HepG2 (cell line): Measurements from ENCODE around the gene PDYN. TPM values are rescaled to one million over a fixed set of nuclear protein-coding genes. Genes with fewer than 3 reads are reported as not detected.
A peak's percentile ranks its signal among the peaks of the same experiment; 100 is the strongest.

ENCODE experiments used
- CBX2 ChIP-seq, 2 experiments: fragments of 200-600 bp in 1 of 2; sonication (generic); formaldehyde crosslinking in 1 of 2; IDR thresholded peaks; 2 replicates each; pipeline versions ENCODE4 v1.7.0 to v1.8.1; 2018 to 2022; ENCODE audit warnings: low read depth in 2 of 2, low read length in 1 of 2, mild to moderate bottlenecking in 1 of 2, missing genetic modification reagents in 1 of 2
- CBX5 ChIP-seq: sonication (generic); formaldehyde crosslinking; IDR thresholded peaks from 2 replicates; pipeline ENCODE4 v1.4.0; 2020; ENCODE audit warnings: missing genetic modification reagents, borderline replicate concordance
- E2F1 ChIP-seq: sonication (generic); formaldehyde crosslinking; IDR thresholded peaks from 2 replicates; pipeline ENCODE4 v1.5.0; 2020; ENCODE audit warnings: missing genetic modification reagents
- GPN1 ChIP-seq: sonication (generic); formaldehyde crosslinking; IDR thresholded peaks from 2 replicates; pipeline ENCODE4 v1.5.1; 2020; ENCODE audit warnings: missing genetic modification reagents, borderline replicate concordance
- KLF6 ChIP-seq: IDR thresholded peaks from 2 replicates; pipeline ENCODE4 v1.8.0; 2016; ENCODE audit warnings: missing biosample characterization, missing genetic modification reagents
- MLX ChIP-seq: IDR thresholded peaks from 2 replicates; pipeline ENCODE4 v1.6.1; 2016
- NR2C2 ChIP-seq: sonication (generic); formaldehyde crosslinking; IDR thresholded peaks from 2 replicates; pipeline ENCODE4 v1.4.0; 2020; ENCODE audit warnings: missing genetic modification reagents, mild to moderate bottlenecking, moderate library complexity, borderline replicate concordance
- PBX3 ChIP-seq: sonication (generic); formaldehyde crosslinking; IDR thresholded peaks from 2 replicates; pipeline ENCODE4 v1.8.1; 2023; ENCODE audit warnings: missing genetic modification reagents, inconsistent platforms, borderline replicate concordance
- PRMT3 ChIP-seq: sonication (generic); formaldehyde crosslinking; IDR thresholded peaks from 2 replicates; pipeline ENCODE4 v1.8.1; 2022; ENCODE audit warnings: low read depth, mild to moderate bottlenecking, moderate library complexity, missing genetic modification reagents, borderline replicate concordance
- SNAPC4 ChIP-seq: sonication (generic); formaldehyde crosslinking; IDR thresholded peaks from 2 replicates; pipeline ENCODE4 v1.4.0; 2020; ENCODE audit warnings: mild to moderate bottlenecking, missing genetic modification reagents
- SOX13 ChIP-seq, 3 experiments: fragments of 450-650 bp in 1 of 3; sonication (generic) in 1 of 3; formaldehyde crosslinking in 1 of 3; IDR thresholded peaks in 2 of 3; conservative IDR thresholded peaks in 1 of 3; 2 replicates each; pipeline versions ENCODE4 v1.5.0 to v1.6.1; 2016 to 2020; ENCODE audit warnings: antibody characterized with exemption in 1 of 3, mild to moderate bottlenecking in 1 of 3, missing compliant biosample characterization in 1 of 3, missing genetic modification reagents in 1 of 3, moderate library complexity in 1 of 3
- STAT6 ChIP-seq: sonication (generic); formaldehyde crosslinking; IDR thresholded peaks from 2 replicates; pipeline ENCODE4 v1.4.0; 2020; ENCODE audit warnings: missing genetic modification reagents, mild to moderate bottlenecking, borderline replicate concordance
- ZKSCAN8 ChIP-seq: IDR thresholded peaks from 2 replicates; pipeline ENCODE4 v1.6.1; 2016; ENCODE audit warnings: borderline replicate concordance, missing genetic modification reagents, missing compliant biosample characterization
- ZNF616 ChIP-seq: sonication (generic); formaldehyde crosslinking; IDR thresholded peaks from 2 replicates; pipeline ENCODE4 v1.5.0; 2020; ENCODE audit warnings: low read depth, mild to moderate bottlenecking, missing genetic modification reagents
- ZZZ3 ChIP-seq: sonication (generic); formaldehyde crosslinking; IDR thresholded peaks from 2 replicates; pipeline ENCODE4 v1.4.0; 2020; ENCODE audit warnings: missing genetic modification reagents, mild to moderate bottlenecking, borderline replicate concordance
- polyA plus RNA-seq, 8 experiments: library from polyadenylated mRNA; depleted of rRNA in 3 of 8; stranded (reverse) in 7 of 8; unstranded in 1 of 8; fragments of >200 nt; fragmentation: Illumina TruSeq in 4 of 8; extraction: Trizol in 4 of 8; gene quantifications; 2 replicates each; pipeline versions ENCODE4 v1.2.1 to v1.2.3, GENCODE V29; 2011 to 2016; ENCODE audit warnings: low read depth in 4 of 8, missing spikeins in 1 of 8, mixed read lengths in 1 of 8; ENCODE audit not compliant: insufficient read depth in 1 of 8
- total RNA-seq, 5 experiments: library from RNA; depleted of rRNA; stranded (reverse); fragments of >200 nt; fragmentation: Illumina TruSeq; extraction: Trizol; gene quantifications; 2 replicates each; pipeline ENCODE4 v1.2.3, GENCODE V29; 2016; ENCODE audit warnings: low read depth in 1 of 5

The PDYN gene
- total and polyA plus RNA-seq, 2 of the 13 experiments (the other 11 are each of a cell fraction or from before 2014, with no cell fraction given), result not detected

GRCh38 chr20:2005831-2006426, 12.1 kb upstream of the PDYN start (continued):
- TF ChIP-seq SNAPC4 (CRISPR knock-in tag), result peak; percentile 92
- peak; percentile 91 for TF ChIP-seq ZKSCAN8 (CRISPR knock-in tag)
- TF ChIP-seq ZZZ3 (CRISPR knock-in tag), result peak; percentile 63; the same call in 1 of the 2 replicates
- peak; percentile 72 for TF ChIP-seq E2F1 (CRISPR knock-in tag)
- peak; percentile 94 for TF ChIP-seq CBX5 (CRISPR knock-in tag)
- TF ChIP-seq NR2C2 (CRISPR knock-in tag), result peak; percentile 63; the same call in 1 of the 2 replicates
- TF ChIP-seq KLF6 (CRISPR knock-in tag), result peak; percentile 100
- TF ChIP-seq MLX (CRISPR knock-in tag), result peak; percentile 96
- peak; percentile 98 for TF ChIP-seq ZNF616 (CRISPR knock-in tag)
- peak; percentile 98 for TF ChIP-seq GPN1 (CRISPR knock-in tag)
- no peak for TF ChIP-seq STAT6
- TF ChIP-seq PBX3 (CRISPR knock-in tag), result peak; percentile 80; the same call in 1 of the 2 replicates
- peak; percentile 96; the same call in 1 of the 2 replicates for TF ChIP-seq PRMT3 (CRISPR knock-in tag)
- no peak for TF ChIP-seq CBX2 (IDR thresholded peaks at IDR 0.05; ENCODE audit: low read depth, low read length)
- no peak for TF ChIP-seq CBX2 (CRISPR knock-in tag; IDR thresholded peaks at IDR 0.05; ENCODE audit: low read depth)
- TF ChIP-seq SOX13 (IDR thresholded peaks at IDR 0.05), result no peak
- TF ChIP-seq SOX13 (CRISPR knock-in tag; conservative IDR thresholded peaks at IDR 0.05 in 1 of 2, IDR thresholded peaks at IDR 0.05 in 1 of 2), result peak in 1 of 2 experiments; percentile 87; a peak in 2 of 4 replicates
